IMR-90 (cell line): ENCODE measurements around the gene CSKMT. TPM values are rescaled to one million over a fixed set of nuclear protein-coding genes. Genes with fewer than 3 reads are reported as not detected.

Experiments used
- MAFK ChIP-seq: IDR thresholded peaks from 2 replicates; pipeline ENCODE4 v1.6.1; 2012; ENCODE audit warnings: low read depth, low read length, improper control_type of control experiment
- polyA plus RNA-seq, 3 experiments: library from polyadenylated mRNA; depleted of rRNA; stranded (reverse); fragments of >200 nt; gene quantifications; 2 replicates each; pipeline ENCODE4 v1.2.3, GENCODE V29; 2012; ENCODE audit warnings: low replicate concordance in 1 of 3
- total RNA-seq: library from RNA; depleted of rRNA; stranded (reverse); fragments of >200 nt; gene quantifications from 2 replicates; pipeline ENCODE4 v1.2.3, GENCODE V29; 2012
- TF ChIP-seq, protein P1 (sequence below): fragments of 150-350 bp; IDR thresholded peaks from 2 replicates; pipeline ENCODE4 v1.6.1; 2016; ENCODE audit warnings: low read depth, mild to moderate bottlenecking, low read length, moderate library complexity, borderline replicate concordance

CSKMT gene
- total and polyA plus RNA-seq, 2 of the 4 experiments (the other 2 are of a cell fraction) = 5.3 to 7.9 TPM

DNA sequence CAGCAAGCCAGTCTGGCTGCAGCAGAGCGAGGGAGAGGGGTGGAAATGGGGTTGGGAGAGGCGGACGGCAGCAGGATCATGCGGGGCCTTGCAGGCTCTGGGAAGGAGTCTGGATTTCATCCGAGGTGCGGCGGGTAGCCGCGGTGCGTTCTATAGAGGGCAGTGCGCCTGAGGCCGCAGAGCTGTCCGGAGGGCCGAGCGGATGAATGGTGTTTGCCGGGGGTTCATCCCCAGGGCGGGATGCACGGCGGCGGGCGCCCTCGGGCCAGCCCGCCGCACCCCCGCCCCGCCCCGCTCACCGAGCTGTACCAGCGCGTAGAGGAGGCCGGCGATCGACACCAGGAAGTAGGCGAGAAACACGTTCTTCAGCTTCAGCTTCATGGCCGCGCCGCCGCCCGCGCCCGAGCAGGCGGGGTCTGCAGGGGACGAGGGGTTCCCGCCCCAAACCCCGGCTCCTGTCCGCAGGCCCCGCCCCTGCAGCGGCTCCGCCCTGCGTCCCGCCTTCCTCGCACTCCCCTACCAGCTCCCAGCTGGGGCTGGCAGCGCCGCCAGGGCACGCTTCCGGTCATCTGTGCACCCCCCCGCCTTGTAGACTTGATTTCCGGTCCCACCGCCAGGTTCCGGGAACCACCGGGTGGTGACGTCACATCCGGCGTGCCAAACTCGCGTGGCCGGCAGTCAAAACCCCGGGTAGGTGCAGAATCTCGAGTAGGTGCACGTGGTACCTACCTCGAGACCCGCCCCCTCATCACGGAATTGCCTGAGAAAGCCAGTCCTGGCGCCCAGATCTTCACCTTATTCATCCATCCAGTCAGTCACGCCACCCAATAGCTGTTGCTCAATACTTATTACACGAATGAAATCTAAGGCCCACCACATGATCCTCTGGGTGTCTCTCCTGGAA, 43.3 kb upstream of the CSKMT start, which contains the start of gene B3GAT3 (continued):
- no peak; the same call in 1 of the 2 replicates for TF ChIP-seq MAFK
- TF ChIP-seq, protein P1, sequence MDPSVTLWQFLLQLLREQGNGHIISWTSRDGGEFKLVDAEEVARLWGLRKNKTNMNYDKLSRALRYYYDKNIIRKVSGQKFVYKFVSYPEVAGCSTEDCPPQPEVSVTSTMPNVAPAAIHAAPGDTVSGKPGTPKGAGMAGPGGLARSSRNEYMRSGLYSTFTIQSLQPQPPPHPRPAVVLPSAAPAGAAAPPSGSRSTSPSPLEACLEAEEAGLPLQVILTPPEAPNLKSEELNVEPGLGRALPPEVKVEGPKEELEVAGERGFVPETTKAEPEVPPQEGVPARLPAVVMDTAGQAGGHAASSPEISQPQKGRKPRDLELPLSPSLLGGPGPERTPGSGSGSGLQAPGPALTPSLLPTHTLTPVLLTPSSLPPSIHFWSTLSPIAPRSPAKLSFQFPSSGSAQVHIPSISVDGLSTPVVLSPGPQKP = no peak
